ENCODE data around the gene PTPRO.

The PTPRO gene

GRCh38 chr12:15575671-15576541 lies 253.6 kb downstream of the PTPRO start:
- DNase-seq, result no peak

GRCh38 chr12:15580431-15580830 lies 258.1 kb downstream of the PTPRO start:
- peak in 1 of 2 experiments; percentile 36 for DNase-seq

- DNase-seq, result no peak
Measured at GRCh38 chr12:15581006-15581405, 258.7 kb downstream of the PTPRO start.

- DNase-seq, result no peak
Measured at GRCh38 chr12:15583804-15584203, 261.5 kb downstream of the PTPRO start.

GRCh38 chr12:15584366-15585041 lies 262.2 kb downstream of the PTPRO start:
- no peak for DNase-seq

GRCh38 chr12:15589328-15590032 lies 267.2 kb downstream of the PTPRO start:
- DNase-seq, result no peak

- peak; percentile 49 to 53 for DNase-seq
Measured at GRCh38 chr12:15590180-15590826, 268.0 kb downstream of the PTPRO start.

- no peak for DNase-seq
Measured at GRCh38 chr12:15591811-15592210, 269.5 kb downstream of the PTPRO start.

- no peak for DNase-seq
Measured at GRCh38 chr12:15592934-15593333, 270.6 kb downstream of the PTPRO start.

GRCh38 chr12:15596174-15596573 lies 273.9 kb downstream of the PTPRO start:
- DNase-seq, result no peak

- no peak for DNase-seq
Measured at GRCh38 chr12:15597125-15597830, 275.0 kb downstream of the PTPRO start.

- no peak for DNase-seq
Measured at GRCh38 chr12:15599266-15600037, 277.1 kb downstream of the PTPRO start.

GRCh38 chr12:15600223-15600935 lies 278.1 kb downstream of the PTPRO start:
- DNase-seq, result no peak

- DNase-seq, result no peak
Measured at GRCh38 chr12:15601210-15601800, 279.0 kb downstream of the PTPRO start.

GRCh38 chr12:15602051-15602672 lies 279.9 kb downstream of the PTPRO start:
- DNase-seq, result no peak

GRCh38 chr12:15603474-15604085 lies 281.3 kb downstream of the PTPRO start:
- no peak for DNase-seq

- DNase-seq, result no peak
Measured at GRCh38 chr12:15605881-15606590, 283.7 kb downstream of the PTPRO start.

- DNase-seq, result no peak
Measured at GRCh38 chr12:15608406-15608805, 286.1 kb downstream of the PTPRO start.

GRCh38 chr12:15608941-15609340 lies 286.6 kb downstream of the PTPRO start:
- DNase-seq, result no peak

Data from activated T-cell treated with anti-CD3 and anti-CD28 coated beads, Interleukin-2, amount 50 U/mL, for 48 hours (primary cell).